MM.1S (cell line): Measurements from ENCODE around the gene PLEKHD1.

Source experiments
- EZH2 ChIP-seq: fragments of 300-600 bp; sonication (generic); optimal IDR thresholded peaks from 2 replicates; pipeline ENCODE3; 2017; ENCODE audit warnings: low read depth, mild to moderate bottlenecking, antibody characterized with exemption, low read length, mixed read lengths
- TF ChIP-seq, protein P1 (sequence below): fragments of 300-600 bp; sonication (generic); IDR thresholded peaks from 2 replicates; pipeline ENCODE4 v1.5.1; 2016; ENCODE audit warnings: antibody characterized with exemption, low read length, mixed read lengths

DNA sequence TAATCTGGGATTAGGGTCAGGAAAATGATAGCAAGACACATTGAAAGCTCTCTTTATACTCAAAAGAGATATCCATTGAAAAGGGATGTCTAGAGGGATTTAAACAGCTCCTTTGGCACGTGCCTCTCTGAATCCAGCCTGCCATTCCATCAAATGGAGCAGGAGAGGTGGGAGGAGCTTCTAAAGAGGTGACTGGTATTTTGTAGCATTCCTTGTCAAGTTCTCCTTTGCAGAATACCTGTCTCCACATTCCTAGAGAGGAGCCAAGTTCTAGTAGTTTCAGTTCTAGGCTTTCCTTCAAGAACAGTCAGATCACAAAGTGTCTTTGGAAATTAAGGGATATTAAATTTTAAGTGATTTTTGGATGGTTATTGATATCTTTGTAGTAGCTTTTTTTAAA lies 25.4 kb upstream of the PLEKHD1 start:
- TF ChIP-seq, protein P1, sequence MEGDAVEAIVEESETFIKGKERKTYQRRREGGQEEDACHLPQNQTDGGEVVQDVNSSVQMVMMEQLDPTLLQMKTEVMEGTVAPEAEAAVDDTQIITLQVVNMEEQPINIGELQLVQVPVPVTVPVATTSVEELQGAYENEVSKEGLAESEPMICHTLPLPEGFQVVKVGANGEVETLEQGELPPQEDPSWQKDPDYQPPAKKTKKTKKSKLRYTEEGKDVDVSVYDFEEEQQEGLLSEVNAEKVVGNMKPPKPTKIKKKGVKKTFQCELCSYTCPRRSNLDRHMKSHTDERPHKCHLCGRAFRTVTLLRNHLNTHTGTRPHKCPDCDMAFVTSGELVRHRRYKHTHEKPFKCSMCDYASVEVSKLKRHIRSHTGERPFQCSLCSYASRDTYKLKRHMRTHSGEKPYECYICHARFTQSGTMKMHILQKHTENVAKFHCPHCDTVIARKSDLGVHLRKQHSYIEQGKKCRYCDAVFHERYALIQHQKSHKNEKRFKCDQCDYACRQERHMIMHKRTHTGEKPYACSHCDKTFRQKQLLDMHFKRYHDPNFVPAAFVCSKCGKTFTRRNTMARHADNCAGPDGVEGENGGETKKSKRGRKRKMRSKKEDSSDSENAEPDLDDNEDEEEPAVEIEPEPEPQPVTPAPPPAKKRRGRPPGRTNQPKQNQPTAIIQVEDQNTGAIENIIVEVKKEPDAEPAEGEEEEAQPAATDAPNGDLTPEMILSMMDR, result no peak
- TF ChIP-seq EZH2, result no peak
